Iris pigment epithelial cell (primary cell): Measurements from ENCODE around the gene SIMC1.

Source experiments
- DNase-seq: peaks from one replicate; pipeline ENCODE4 v3.0.0-alpha.2; 2011; ENCODE audit warnings: low read depth

The SIMC1 gene

GRCh38 chr5:176389135-176390123 lies 151.2 kb downstream of the SIMC1 start:
- no peak for DNase-seq

DNA sequence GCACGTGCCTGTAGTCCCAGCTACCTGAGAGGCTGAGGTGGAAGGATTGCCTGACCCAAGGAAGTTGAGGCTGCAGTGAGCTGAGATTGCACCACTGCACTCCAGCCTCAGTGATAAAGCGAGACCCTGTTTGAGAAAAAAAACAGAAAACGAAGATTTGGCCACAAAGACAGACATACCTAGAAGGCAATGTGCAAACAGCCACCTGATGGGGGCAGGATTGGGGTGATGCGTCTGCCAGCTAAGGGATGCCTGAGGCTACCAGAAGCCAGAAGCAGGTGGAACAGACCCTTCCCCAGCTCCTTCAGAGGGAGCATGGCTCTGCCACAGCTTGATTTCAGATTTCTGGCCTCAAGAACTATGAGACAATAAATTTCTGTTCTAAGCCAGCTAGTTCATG lies 153.3 kb downstream of the SIMC1 start:
- DNase-seq: no peak

GRCh38 chr5:176391999-176392398 lies 153.8 kb downstream of the SIMC1 start:
- no peak for DNase-seq

DNA sequence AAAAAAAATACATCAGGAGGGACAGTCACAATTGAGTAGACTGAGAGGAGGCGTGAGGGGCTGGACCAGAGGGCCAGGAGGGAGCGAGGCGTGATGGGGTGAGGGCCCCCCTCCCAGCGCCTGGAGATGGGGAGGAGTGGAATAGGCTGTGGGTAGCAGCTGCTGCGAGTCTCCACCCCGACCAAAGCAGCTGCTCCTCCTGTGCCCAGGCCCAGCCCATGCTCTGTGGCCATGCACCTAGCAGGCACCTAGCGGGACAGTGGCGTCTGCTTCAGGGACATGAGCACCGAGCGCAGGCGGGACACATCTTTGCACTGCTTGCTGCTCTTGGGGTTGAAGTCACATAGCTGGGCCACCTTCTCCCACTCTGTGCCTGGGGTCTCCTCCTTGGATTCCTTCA lies 154.3 kb downstream of the SIMC1 start:
- no peak for DNase-seq

- DNase-seq: no peak
Measured at GRCh38 chr5:176394096-176394495, 155.9 kb downstream of the SIMC1 start.

- DNase-seq: no peak
Measured at GRCh38 chr5:176394881-176395675, 156.9 kb downstream of the SIMC1 start.
